Mesendoderm (in vitro differentiated cells): ENCODE measurements around the gene SPART. TPM values are rescaled to one million over a fixed set of nuclear protein-coding genes. Genes with fewer than 3 reads are reported as not detected.

ENCODE experiments used
- DNase-seq: peaks from one replicate; pipeline ENCODE4 v3.0.0; 2013
- H2AK5ac ChIP-seq: 2 replicates; pipeline ENCODE4 v1.6.1; 2013; ENCODE audit warnings: low read length, inconsistent platforms
- H2BK120ac ChIP-seq: 2 replicates; pipeline ENCODE4 v1.6.1; 2013; ENCODE audit warnings: low read depth, mild to moderate bottlenecking, low read length, moderate library complexity, mixed read lengths
- H2BK15ac ChIP-seq: replicated peaks from 2 replicates; pipeline ENCODE4 v1.6.1; 2013; ENCODE audit warnings: low read depth, mild to moderate bottlenecking, moderate library complexity
- H2BK5ac ChIP-seq: 2 replicates; pipeline ENCODE4 v1.6.1; 2013; ENCODE audit warnings: low read length, inconsistent platforms
- H3K18ac ChIP-seq: 2 replicates; pipeline ENCODE4 v1.6.1; 2013; ENCODE audit warnings: mild to moderate bottlenecking, low read length, mixed read lengths
- H3K23ac ChIP-seq: one replicate; pipeline ENCODE4 v1.6.1; 2013; ENCODE audit warnings: low read length
- H3K27ac ChIP-seq: 2 replicates; pipeline ENCODE4 v1.5.1; 2013; ENCODE audit warnings: low read depth, mild to moderate bottlenecking, inconsistent platforms, low read length, moderate library complexity
- H3K27me3 ChIP-seq: 2 replicates; pipeline ENCODE4 v1.6.1; 2013; ENCODE audit warnings: low read length, control low read depth, mild to moderate bottlenecking, inconsistent platforms; ENCODE audit not compliant: insufficient read depth, poor library complexity
- H3K36me3 ChIP-seq: 2 replicates; pipeline ENCODE4 v1.6.1; 2013; ENCODE audit warnings: low read length, inconsistent platforms; ENCODE audit not compliant: control insufficient read depth, insufficient read depth
- H3K4ac ChIP-seq: one replicate; pipeline ENCODE4 v1.6.1; 2013; ENCODE audit warnings: low read depth, mild to moderate bottlenecking, low read length, moderate library complexity
- H3K4me1 ChIP-seq: 2 replicates; pipeline ENCODE4 v1.6.1; 2013; ENCODE audit warnings: low read depth, low read length, inconsistent platforms; ENCODE audit not compliant: control insufficient read depth
- H3K4me2 ChIP-seq: 2 replicates; pipeline ENCODE4 v1.6.1; 2013; ENCODE audit warnings: low read length
- H3K4me3 ChIP-seq: 2 replicates; pipeline ENCODE4 v1.5.1; 2013; ENCODE audit warnings: mild to moderate bottlenecking, low read length
- H3K56ac ChIP-seq: one replicate; pipeline ENCODE4 v1.6.1; 2013; ENCODE audit warnings: low read length
- H3K79me1 ChIP-seq: 2 replicates; pipeline ENCODE4 v1.6.1; 2013; ENCODE audit warnings: low read length, inconsistent platforms
- H3K79me2 ChIP-seq: 2 replicates; pipeline ENCODE4 v1.6.1; 2013; ENCODE audit warnings: mild to moderate bottlenecking, low read length; ENCODE audit not compliant: control insufficient read depth, insufficient read depth
- H3K9ac ChIP-seq: 2 replicates; pipeline ENCODE4 v1.6.1; 2013; ENCODE audit warnings: low read length, inconsistent platforms
- H4K5ac ChIP-seq: one replicate; pipeline ENCODE4 v1.6.1; 2013; ENCODE audit warnings: low read length
- H4K8ac ChIP-seq: one replicate; pipeline ENCODE4 v1.6.1; 2013; ENCODE audit warnings: low read depth, mild to moderate bottlenecking, control low read depth, low read length, moderate library complexity
- WGBS: extraction: QIAGEN DNeasy Blood & Tissue Kit; methylation state at CpG from one replicate; pipeline ENCODE4 v1.1.7; 2013; ENCODE audit warnings: low lambda C conversion rate, missing lambda C conversion rate; ENCODE audit not compliant: insufficient coverage; ENCODE audit errors: extremely low coverage; 5-methylcytosine and 5-hydroxymethylcytosine counted together
- small RNA-seq: library from polyadenylated mRNA; stranded (forward); fragments of <200 nt; extraction: miRNeasy Mini kit (QIAGEN cat#:217004); gene quantifications from one replicate; pipeline ENCODE3, GENCODE V24; 2013; ENCODE audit not compliant: insufficient read depth

The SPART gene

GRCh38 chr13:36261976-36262375, 84.2 kb downstream of the SPART start:
- Histone ChIP-seq H3K9ac (no peak overlapping the region), H3K27me3 (no peaks in the 10 kb centered on the region), H3K79me1 (no peaks in the 10 kb centered on the region), H3K23ac (no peak overlapping the region), H2AK5ac (no peak overlapping the region), H3K56ac (no peak overlapping the region), H4K8ac (no peak overlapping the region), H2BK5ac (no peak overlapping the region), H3K4me2 (no peak overlapping the region), H3K36me3 (no peaks in the 10 kb centered on the region), H3K4me3 (no peak overlapping the region), H3K4me1 (no peaks in the 10 kb centered on the region), H2BK15ac (no peak overlapping the region), H3K4ac (no peak overlapping the region), H4K5ac (no peak overlapping the region), H2BK120ac (no peak overlapping the region), H3K18ac (no peak overlapping the region), H3K79me2 (no peaks in the 10 kb centered on the region), H3K27ac (no peak overlapping the region)
- DNase-seq: no peak

DNA sequence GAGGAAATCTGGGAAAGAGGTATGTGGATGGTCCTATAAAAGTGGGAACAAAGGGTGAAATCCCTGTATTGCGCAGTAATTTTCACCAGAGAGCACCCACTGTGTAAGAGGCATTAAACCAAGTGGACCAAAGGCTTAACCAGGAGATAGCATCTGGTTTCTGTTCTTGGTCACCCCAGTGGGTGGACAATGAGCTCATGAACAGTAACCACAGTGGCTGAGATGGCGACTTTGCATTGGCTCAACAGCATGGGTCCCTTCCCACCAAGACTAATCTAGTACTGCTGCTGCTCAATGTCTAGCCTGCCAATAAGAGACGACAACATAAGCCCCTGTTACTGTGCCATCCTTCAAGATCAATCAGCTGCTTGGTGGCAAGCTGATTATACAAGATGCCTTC, 85.2 kb downstream of the SPART start:
- WGBS: no CpG with 5 or more reads among the region's 3 CpGs
- no peaks in the 10 kb centered on the region for H3K79me1 ChIP-seq
- no peak for DNase-seq

DNA sequence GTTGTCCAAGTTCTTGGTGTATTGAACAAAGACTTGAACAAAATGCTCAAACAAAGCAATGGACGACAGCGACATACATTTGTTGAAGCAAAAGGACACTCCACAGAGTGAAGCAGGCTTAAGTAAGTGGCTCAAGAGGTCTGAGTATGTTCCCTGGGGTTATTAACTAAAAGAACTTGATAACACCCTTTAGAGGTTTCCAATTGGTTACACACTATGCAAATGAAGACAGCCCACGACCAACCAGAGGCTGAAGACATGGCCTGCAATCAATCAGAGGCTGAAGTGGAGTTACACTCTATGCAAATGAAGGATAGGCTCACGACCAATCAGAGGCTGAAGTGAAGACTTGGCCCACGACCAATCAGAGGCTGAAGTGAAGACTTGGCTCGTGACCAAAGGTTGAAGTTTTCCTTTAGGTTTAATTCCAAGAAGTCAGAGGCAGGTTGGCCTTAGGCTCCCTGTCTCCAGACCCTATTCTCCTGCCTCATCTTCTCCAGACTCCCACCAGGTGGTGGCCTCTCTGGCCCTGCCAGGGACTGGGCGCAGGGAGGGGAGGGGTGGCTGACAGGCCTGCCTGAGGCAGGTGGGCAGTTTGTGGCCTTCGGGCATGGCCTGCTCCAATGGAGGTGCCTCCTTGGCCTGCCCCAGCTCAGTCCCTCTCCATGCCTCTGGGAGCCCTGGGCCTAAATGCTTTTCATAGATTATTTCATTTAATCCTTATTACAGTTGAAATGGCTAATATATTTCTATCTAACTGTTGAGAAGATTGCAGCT, 86.6 kb downstream of the SPART start:
- H3K4me3 ChIP-seq: no peak overlapping the region
- no peak overlapping the region for H4K8ac ChIP-seq

More for the DNA sequence above, 85.2 kb downstream of the SPART start:
- H3K4me3 ChIP-seq: no peak overlapping the region
- no peak overlapping the region for H4K8ac ChIP-seq
- no peak overlapping the region for H2AK5ac ChIP-seq
- H4K5ac ChIP-seq: no peak overlapping the region
- H3K56ac ChIP-seq: no peak overlapping the region
- no peaks in the 10 kb centered on the region for H3K27me3 ChIP-seq
- no peaks in the 10 kb centered on the region for H3K36me3 ChIP-seq
- H3K27ac ChIP-seq: no peak overlapping the region
- H2BK120ac ChIP-seq: no peak overlapping the region
- no peak overlapping the region for H3K9ac ChIP-seq
- no peak overlapping the region for H3K4me2 ChIP-seq
- no peaks in the 10 kb centered on the region for H3K79me2 ChIP-seq
- H3K4me1 ChIP-seq: no peaks in the 10 kb centered on the region
- no peak overlapping the region for H3K18ac ChIP-seq
- H2BK5ac ChIP-seq: no peak overlapping the region
- no peak overlapping the region for H3K4ac ChIP-seq
- no peak overlapping the region for H3K23ac ChIP-seq
- no peak overlapping the region for H2BK15ac ChIP-seq

DNA sequence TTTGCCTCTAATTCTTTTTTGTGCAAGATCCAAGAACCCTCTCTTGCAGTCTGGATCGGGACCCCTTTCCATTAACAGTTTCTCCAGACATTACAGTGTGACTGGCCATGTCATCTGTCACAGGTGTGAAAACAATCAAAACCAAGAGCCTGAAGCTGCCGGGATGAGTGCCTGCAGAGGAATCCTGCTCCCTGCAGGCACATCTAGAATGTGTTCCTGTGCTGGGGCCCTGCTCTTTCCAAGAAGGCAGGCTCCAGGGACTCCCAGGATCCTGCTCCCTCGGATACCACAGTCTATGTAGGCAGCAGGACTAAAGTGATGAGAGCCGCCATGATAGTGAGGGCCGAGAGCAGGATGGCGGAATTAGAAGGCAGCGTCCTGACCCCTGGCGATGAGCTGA, 87.4 kb downstream of the SPART start:
- no peak overlapping the region for H3K4me2 ChIP-seq
- no peak overlapping the region for H3K27ac ChIP-seq
- H3K23ac ChIP-seq: no peak overlapping the region
- H4K8ac ChIP-seq: no peak overlapping the region
- no peak overlapping the region for H2BK15ac ChIP-seq
- no peak overlapping the region for H2BK5ac ChIP-seq
- no peak overlapping the region for H3K56ac ChIP-seq
- H3K79me2 ChIP-seq: no peaks in the 10 kb centered on the region
- H3K4me1 ChIP-seq: no peaks in the 10 kb centered on the region
- no peaks in the 10 kb centered on the region for H3K79me1 ChIP-seq
- no peaks in the 10 kb centered on the region for H3K27me3 ChIP-seq
- H3K4ac ChIP-seq: no peak overlapping the region
- no peak overlapping the region for H2BK120ac ChIP-seq
- no peak overlapping the region for H3K18ac ChIP-seq
- no peak overlapping the region for H3K9ac ChIP-seq
- no peaks in the 10 kb centered on the region for H3K36me3 ChIP-seq
- no peak overlapping the region for H4K5ac ChIP-seq
- WGBS: no CpG with 5 or more reads among the region's 8 CpGs
- DNase-seq: peak; percentile 64
- H3K4me3 ChIP-seq: no peak overlapping the region
- H2AK5ac ChIP-seq: no peak overlapping the region

More for the DNA sequence above, 86.6 kb downstream of the SPART start:
- Histone ChIP-seq H2AK5ac (no peak overlapping the region), H3K27ac (no peak overlapping the region), H3K79me2 (no peaks in the 10 kb centered on the region), H3K4me1 (no peaks in the 10 kb centered on the region), H2BK120ac (no peak overlapping the region), H2BK5ac (no peak overlapping the region), H3K79me1 (no peaks in the 10 kb centered on the region), H3K4me2 (no peak overlapping the region), H3K4ac (no peak overlapping the region), H3K56ac (no peak overlapping the region), H3K36me3 (no peaks in the 10 kb centered on the region), H2BK15ac (no peak overlapping the region), H3K23ac (no peak overlapping the region), H3K9ac (no peak overlapping the region), H3K18ac (no peak overlapping the region), H3K27me3 (no peaks in the 10 kb centered on the region), H4K5ac (no peak overlapping the region)
- WGBS: no CpG with 5 or more reads among the region's 8 CpGs
- DNase-seq: no peak

Small RNA genes lying within 50 kb of the gene (small RNA-seq; reads per million reads assigned to genes)
- not detected for gene RNU6-71P
